K562 (cell line): ENCODE data around the gene PTPRO. TPM values are rescaled to one million over a fixed set of nuclear protein-coding genes. Genes with fewer than 3 reads are reported as not detected.
A peak's percentile ranks its signal among the peaks of the same experiment; 100 is the strongest.

Experiments
- ATAC-seq: fragments of 200-7000 bp; cut with Tn5 transposase; 3 replicates; pipeline ENCODE4 v1.9.1; 2020; ENCODE audit warnings: moderate library complexity
- BruUV-seq: library from RNA; stranded (reverse); fragments of 400-500 nt; replicated peaks from 2 replicates; lab custom pipeline; 2021; lab: Mats Ljungman, UMichigan
- CTCF ChIA-PET: fragments of 300-600 bp; formaldehyde crosslinking; extraction: SDS; loops from one replicate; lab custom pipeline; 2021; ENCODE audit warnings: low intra/inter-chr PET ratio; lab: Yijun Ruan, JAX
- POLR2A ChIA-PET: fragments of 300-600, 350-650 bp; sonication (Branson Sonifier 250); formaldehyde crosslinking; extraction: SDS; loops from one replicate; lab custom pipeline; 2021; ENCODE audit warnings: antibody characterized with exemption, inconsistent platforms; lab: Yijun Ruan, JAX
- DNase-seq, 4 experiments: peaks; one replicate each; pipeline versions ENCODE4 v3.0.0 to v3.0.0-alpha.2; 2011 to 2018; ENCODE audit warnings: low spot score in 3 of 4, mixed read lengths in 3 of 4; ENCODE audit errors: extremely low read depth in 1 of 4
- FAIRE-seq: peaks from 2 replicates; lab custom pipeline; 2011; peaks lifted over from hg19 to GRCh38; lab: Jason Lieb, UNC
- H2AFZ ChIP-seq: 2 replicates; pipeline ENCODE4 v1.6.0; 2011; ENCODE audit warnings: low read depth, low read length, control low read depth, inconsistent platforms
- H3K27ac ChIP-seq: fragments of 200-600 bp; 3 replicates; pipeline ENCODE4 v1.8.0; 2011; ENCODE audit warnings: low read depth, mild to moderate bottlenecking, control low read depth, inconsistent platforms, low read length, moderate library complexity, mixed read lengths; ENCODE audit errors: extremely low read depth
- H3K27me3 ChIP-seq, 2 experiments: fragments of 300-600 bp in 1 of 2; 2 replicates in 1 of 2; 3 replicates in 1 of 2; pipeline versions ENCODE4 v1.6.0 to v1.8.0; 2011; ENCODE audit warnings: inconsistent platforms in 2 of 2, low read length in 2 of 2, mild to moderate bottlenecking in 1 of 2, mixed read lengths in 1 of 2, moderate library complexity in 1 of 2; ENCODE audit not compliant: control insufficient read depth in 2 of 2, insufficient read depth in 2 of 2
- H3K36me3 ChIP-seq: fragments of 300-600 bp; 3 replicates; pipeline ENCODE4 v1.8.0; 2011; ENCODE audit warnings: mild to moderate bottlenecking, low read length, inconsistent platforms; ENCODE audit not compliant: control insufficient read depth, insufficient read depth
- H3K4me1 ChIP-seq, 2 experiments: fragments of 200-600 bp in 1 of 2; replicated peaks in 1 of 2; 2 replicates in 1 of 2; 3 replicates in 1 of 2; pipeline versions ENCODE4 v1.5.1 to v1.8.0; 2011; ENCODE audit warnings: inconsistent platforms in 2 of 2, low read length in 2 of 2, mild to moderate bottlenecking in 1 of 2, mixed read lengths in 1 of 2, moderate library complexity in 1 of 2; ENCODE audit not compliant: control insufficient read depth in 2 of 2, insufficient read depth in 2 of 2
- H3K4me2 ChIP-seq: 2 replicates; pipeline ENCODE4 v1.6.1; 2011; ENCODE audit warnings: low read length, control low read depth, inconsistent platforms, mixed read lengths; ENCODE audit not compliant: insufficient read depth
- H3K4me3 ChIP-seq: fragments of 200-600 bp; sonication (generic), shearing (Covaris generic); 2 replicates; pipeline ENCODE4 v1.5.1; 2016; ENCODE audit warnings: control low read depth, inconsistent platforms
- H3K79me2 ChIP-seq: fragments of 200-600 bp; 3 replicates; pipeline ENCODE4 v1.8.0; 2011; ENCODE audit warnings: low read length, inconsistent platforms; ENCODE audit not compliant: control insufficient read depth, insufficient read depth
- H3K9ac ChIP-seq, 2 experiments: 2 replicates each; pipeline versions ENCODE4 v1.6.0 to v1.6.1; 2011; ENCODE audit warnings: low read depth in 2 of 2, low read length in 2 of 2, control low read depth in 1 of 2, inconsistent platforms in 1 of 2, mild to moderate bottlenecking in 1 of 2, mixed read lengths in 1 of 2; ENCODE audit not compliant: insufficient read depth in 1 of 2
- H3K9me1 ChIP-seq: one replicate; pipeline ENCODE4 v1.6.0; 2011; ENCODE audit warnings: inconsistent platforms, mild to moderate bottlenecking, low read length, moderate library complexity; ENCODE audit not compliant: control insufficient read depth, insufficient read depth
- H3K9me3 ChIP-seq: replicated peaks from 2 replicates; pipeline ENCODE4 v1.5.1; 2011; ENCODE audit warnings: low read depth, low read length, inconsistent platforms; ENCODE audit not compliant: control insufficient read depth, insufficient read depth
- H4K20me1 ChIP-seq: replicated peaks from 2 replicates; pipeline ENCODE4 v1.6.1; 2011; ENCODE audit warnings: low read length, inconsistent platforms, mixed read lengths; ENCODE audit not compliant: control insufficient read depth, insufficient read depth
- CBX2 ChIP-seq: fragments of 200-600 bp; sonication (generic); IDR thresholded peaks from one replicate; pipeline ENCODE4 v1.6.1; 2012; ENCODE audit warnings: mild to moderate bottlenecking, low read length, inconsistent platforms; ENCODE audit not compliant: insufficient read depth, poor library complexity, severe bottlenecking
- FOXK2 ChIP-seq, 2 experiments: fragments of 450-650 bp; IDR thresholded peaks in 1 of 2; conservative IDR thresholded peaks in 1 of 2; 2 replicates each; pipeline ENCODE4 v1.6.1; 2016; ENCODE audit warnings: low read depth in 2 of 2, mild to moderate bottlenecking in 1 of 2
- NRF1 ChIP-seq, 2 experiments: fragments of 450-650 bp; IDR thresholded peaks in 1 of 2; conservative IDR thresholded peaks in 1 of 2; 2 replicates each; pipeline ENCODE4 v1.6.1; 2014; ENCODE audit warnings: mild to moderate bottlenecking in 2 of 2
- POLR2A ChIP-seq: fragments of 450-650 bp; conservative IDR thresholded peaks from 2 replicates; pipeline ENCODE4 v1.6.1; 2016
- RAD21 ChIP-seq, 2 experiments: fragments of 250-450 bp in 1 of 2; fragments of 450-650 bp in 1 of 2; sonication (Bioruptor Pico) in 1 of 2; formaldehyde crosslinking in 1 of 2; IDR thresholded peaks in 1 of 2; conservative IDR thresholded peaks in 1 of 2; 2 replicates each; pipeline versions ENCODE4 v1.4.0 to v1.8.0; 2020 to 2022; ENCODE audit warnings: mild to moderate bottlenecking in 2 of 2, moderate library complexity in 1 of 2
- WGBS: fragments of 100-300 bp; shearing (Covaris generic); methylation state at CpG from one replicate; pipeline ENCODE4 v1.1.6; 2016; ENCODE audit warnings: low coverage, mixed read lengths; ENCODE audit not compliant: insufficient coverage; ENCODE audit errors: missing lambda C conversion rate; 5-methylcytosine and 5-hydroxymethylcytosine counted together
- in situ Hi-C: fragments of 300-500 bp; cut with MboI; formaldehyde crosslinking; loops from 4 replicates; pipeline ENCODE4 v1.15.0; 2018; ENCODE audit warnings: inconsistent platforms, mixed read lengths
- intact Hi-C: fragments of 100-400 bp; cut with micrococcal nuclease; formaldehyde crosslinking; loops from 2 replicates; pipeline ENCODE4 v1.14.2; 2022
- polyA plus RNA-seq, 8 experiments: library from polyadenylated mRNA; depleted of rRNA in 4 of 8; stranded (reverse) in 5 of 8; unstranded in 3 of 8; fragments of >200 nt; fragmentation: Nextera tagmentation in 2 of 8; fragmentation: Illumina TruSeq in 1 of 8; extraction: Ambion mirVana in 2 of 8; extraction: Trizol in 1 of 8; gene quantifications; 2 replicates each; pipeline versions ENCODE4 v1.2.1 to v1.2.3, GENCODE V29; 2011 to 2014; ENCODE audit warnings: inconsistent platforms in 1 of 8, missing spikeins in 1 of 8
- total RNA-seq, 7 experiments: library from RNA; depleted of rRNA in 6 of 7; stranded (reverse); fragments of >200 nt in 6 of 7; fragmentation: Illumina TruSeq in 2 of 7; extraction: Trizol in 2 of 7; gene quantifications; 2 replicates each; pipeline versions ENCODE4 v1.2.1 to v1.2.3, GENCODE V29; 2011 to 2021; ENCODE audit warnings: low replicate concordance in 1 of 7
- TF ChIP-seq, protein P1 (sequence below), 2 experiments: IDR thresholded peaks; 2 replicates each; pipeline ENCODE4 v1.6.1; 2011; ENCODE audit warnings: borderline replicate concordance in 1 of 2, control low read depth in 1 of 2, low read depth in 1 of 2, low read length in 1 of 2, mild to moderate bottlenecking in 1 of 2, mixed read lengths in 1 of 2, moderate library complexity in 1 of 2; ENCODE audit not compliant: insufficient read depth in 1 of 2, insufficient read length in 1 of 2, poor library complexity in 1 of 2, severe bottlenecking in 1 of 2; ENCODE audit errors: extremely low read depth in 1 of 2
- TF ChIP-seq, protein P2 (sequence below), 2 experiments: fragments of 450-650 bp in 1 of 2; sonication (generic) in 1 of 2; formaldehyde crosslinking; conservative IDR thresholded peaks; 2 replicates each; pipeline versions ENCODE4 v1.4.0 to v1.8.1; 2020 to 2022; ENCODE audit warnings: mild to moderate bottlenecking in 1 of 2, missing genetic modification reagents in 1 of 2

PTPRO gene
- total and polyA plus RNA-seq, 9 of the 15 experiments (the other 6 are each of a cell fraction or from before 2014, with no cell fraction given): 0.22 TPM; not detected in 8

DNA sequence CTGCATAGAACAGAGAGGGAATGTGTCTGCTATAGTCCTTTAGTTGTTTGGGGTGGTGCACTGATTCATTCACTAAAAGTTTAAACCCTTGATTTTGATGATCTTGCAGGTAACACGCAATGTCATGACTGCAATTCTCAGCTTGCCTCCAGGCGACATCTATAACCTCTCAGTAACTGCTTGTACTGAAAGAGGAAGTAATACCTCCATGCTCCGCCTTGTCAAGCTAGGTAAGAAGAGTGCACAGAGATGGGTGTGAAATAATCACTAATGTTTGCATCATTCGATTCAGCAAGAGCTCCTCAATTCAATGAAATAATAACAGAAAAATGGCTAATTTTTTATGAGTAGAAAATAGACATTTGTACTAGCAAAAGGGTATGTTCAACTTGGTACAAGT lies 203.7 kb downstream of the PTPRO start:
- BruUV-seq: no TSS peak
- Histone ChIP-seq H3K4me2 (no peak overlapping the region), H3K4me3 (no peak overlapping the region), H4K20me1 (no peaks in the 10 kb centered on the region), H3K9me1 (no peaks in the 10 kb centered on the region), H3K27me3 (no peaks in the 10 kb centered on the region), H3K27ac (no peak overlapping the region), H3K4me1 (no peaks in the 10 kb centered on the region), H3K79me2 (no peaks in the 10 kb centered on the region), H3K9me3 (no peaks in the 10 kb centered on the region), H3K36me3 (no peaks in the 10 kb centered on the region), H2AFZ (no peak overlapping the region), H3K9ac (no peak overlapping the region)
- intact Hi-C loops: loop anchor here (10.0 kb wide), 2 partner anchors 801 to 891 kb away; no protein-coding TSS in a partner anchor
- FAIRE-seq: no peak
- no peak for DNase-seq
- in situ Hi-C loops: no loop called here
- TF ChIP-seq POLR2A (no peak), CBX2 (no peak), NRF1 (conservative IDR thresholded peaks at IDR 0.05 in 1 of 2, IDR thresholded peaks at IDR 0.05 in 1 of 2) (no peak)
- ChIA-PET POLR2A (no interaction called here), CTCF (no interaction called here)
- 0% methylated on average over 4 of the region's 4 CpGs for WGBS
- no peak for ATAC-seq

DNA sequence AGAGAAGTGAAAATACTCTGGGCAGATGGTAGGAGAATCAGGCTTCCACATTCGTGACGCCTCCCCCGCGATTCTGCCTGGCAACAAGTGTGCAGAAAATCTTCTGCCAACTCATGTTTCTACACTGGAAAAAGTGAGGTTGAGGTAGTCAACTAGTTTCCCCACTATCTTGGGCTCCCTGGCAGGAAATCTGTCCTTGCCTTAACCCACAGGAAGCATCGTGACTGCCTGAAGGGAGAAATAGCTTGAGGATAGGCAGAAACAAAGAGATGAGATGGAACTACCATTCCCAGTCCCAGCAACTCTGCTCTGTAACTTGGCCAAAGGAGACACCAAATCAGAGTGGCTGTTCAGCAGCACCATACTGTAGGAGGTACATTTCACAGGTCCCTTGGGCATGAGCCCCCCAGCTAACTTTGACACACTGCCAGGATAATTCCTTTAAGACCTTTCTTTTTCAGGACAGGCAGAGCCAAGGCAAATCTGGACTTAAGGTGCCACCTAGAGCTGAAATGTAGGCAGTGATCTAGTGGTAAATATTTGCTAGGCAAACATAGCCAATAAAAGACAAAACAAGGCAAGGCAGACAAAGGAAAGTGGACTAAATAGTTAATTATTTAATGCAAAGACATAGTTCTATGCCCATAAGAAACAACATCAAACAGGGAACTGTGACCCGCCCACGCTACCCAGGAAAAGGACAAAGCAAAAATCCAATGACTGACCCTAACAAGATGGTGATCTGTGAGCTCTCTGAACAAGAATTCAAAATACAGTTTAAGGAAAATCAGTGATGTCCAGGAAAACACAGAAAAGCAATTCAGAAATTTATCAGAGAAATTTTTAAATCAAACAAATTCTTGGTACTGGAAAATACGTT lies 205.1 kb downstream of the PTPRO start:
- Histone ChIP-seq H3K4me3 (no peak overlapping the region), H3K27me3 (no peaks in the 10 kb centered on the region), H3K27ac (no peak overlapping the region), H3K9me3 (no peaks in the 10 kb centered on the region), H3K9ac (no peak overlapping the region), H3K9me1 (no peaks in the 10 kb centered on the region), H3K4me1 (no peaks in the 10 kb centered on the region), H4K20me1 (no peaks in the 10 kb centered on the region), H3K79me2 (no peaks in the 10 kb centered on the region), H3K4me2 (no peak overlapping the region), H3K36me3 (no peaks in the 10 kb centered on the region), H2AFZ (no peak overlapping the region)
- no TSS peak for BruUV-seq
- under 1% methylated on average over 8 of the region's 8 CpGs for WGBS
- in situ Hi-C loops: no loop called here
- POLR2A ChIA-PET: interaction anchor here (0.6 kb wide), 1 partner anchor 185 kb away, joined by 3 read pairs; no protein-coding TSS in a partner anchor
- no peak for FAIRE-seq
- no peak for ATAC-seq
- intact Hi-C loops: loop anchor here (10.0 kb wide), 2 partner anchors 803 to 893 kb away; no protein-coding TSS in a partner anchor
- no peak for DNase-seq
- CTCF ChIA-PET: no interaction called here
- TF ChIP-seq, protein P1, sequence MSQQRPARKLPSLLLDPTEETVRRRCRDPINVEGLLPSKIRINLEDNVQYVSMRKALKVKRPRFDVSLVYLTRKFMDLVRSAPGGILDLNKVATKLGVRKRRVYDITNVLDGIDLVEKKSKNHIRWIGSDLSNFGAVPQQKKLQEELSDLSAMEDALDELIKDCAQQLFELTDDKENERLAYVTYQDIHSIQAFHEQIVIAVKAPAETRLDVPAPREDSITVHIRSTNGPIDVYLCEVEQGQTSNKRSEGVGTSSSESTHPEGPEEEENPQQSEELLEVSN (IDR thresholded peaks at IDR 0.05; ENCODE audit: borderline replicate concordance in 1 of 2, extremely low read depth in 1 of 2, insufficient read depth in 1 of 2, insufficient read length in 1 of 2, low read depth in 1 of 2, low read length in 1 of 2, poor library complexity in 1 of 2, severe bottlenecking in 1 of 2): no peak
- no peak for TF ChIP-seq FOXK2 (conservative IDR thresholded peaks at IDR 0.05 in 1 of 2, IDR thresholded peaks at IDR 0.05 in 1 of 2; ENCODE audit: low read depth in 2 of 2)
- TF ChIP-seq, protein P2, sequence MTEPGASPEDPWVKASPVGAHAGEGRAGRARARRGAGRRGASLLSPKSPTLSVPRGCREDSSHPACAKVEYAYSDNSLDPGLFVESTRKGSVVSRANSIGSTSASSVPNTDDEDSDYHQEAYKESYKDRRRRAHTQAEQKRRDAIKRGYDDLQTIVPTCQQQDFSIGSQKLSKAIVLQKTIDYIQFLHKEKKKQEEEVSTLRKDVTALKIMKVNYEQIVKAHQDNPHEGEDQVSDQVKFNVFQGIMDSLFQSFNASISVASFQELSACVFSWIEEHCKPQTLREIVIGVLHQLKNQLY (CRISPR knock-in tag; conservative IDR thresholded peaks at IDR 0.05): no peak
- 0 out of 4 replicates have a peak, but pooled peaks of 1 of the 2 experiments have one; percentile 16 for TF ChIP-seq RAD21 (CRISPR knock-in tag; conservative IDR thresholded peaks at IDR 0.05 in 1 of 2, IDR thresholded peaks at IDR 0.05 in 1 of 2)
